Fibroblast of the aortic adventitia (primary cell): Measurements from ENCODE around the gene CGREF1. TPM values are rescaled to one million over a fixed set of nuclear protein-coding genes. Genes with fewer than 3 reads are reported as not detected.

Experiments used
- DNase-seq: peaks from one replicate; pipeline ENCODE4 v3.0.0-alpha.2; 2010; ENCODE audit warnings: low read depth
- H3K4me3 ChIP-seq: 2 replicates; pipeline ENCODE4 v1.5.1; 2011; ENCODE audit warnings: low read depth, mild to moderate bottlenecking, control low read depth, low read length, moderate library complexity
- CTCF ChIP-seq: IDR thresholded peaks from 2 replicates; pipeline ENCODE4 v1.5.1; 2011; ENCODE audit warnings: mild to moderate bottlenecking, low read length, control low read depth, inconsistent platforms; ENCODE audit not compliant: insufficient read depth
- total RNA-seq: library from RNA; depleted of rRNA; stranded (reverse); fragments of >200 nt; gene quantifications from 2 replicates; pipeline ENCODE4 v1.2.3, GENCODE V29; 2012; ENCODE audit warnings: low replicate concordance

Gene CGREF1
- total RNA-seq, 1 donor = 4.7 TPM

- TF ChIP-seq CTCF = no peak
- H3K4me3 ChIP-seq = no peak overlapping the region
- DNase-seq = no peak
Measured at GRCh38 chr2:27155069-27155520, 36.2 kb upstream of the CGREF1 start.

GRCh38 chr2:27154488-27154887, 35.6 kb upstream of the CGREF1 start:
- DNase-seq = no peak
- no peak for TF ChIP-seq CTCF

GRCh38 chr2:27152796-27153464, 34.0 kb upstream of the CGREF1 start:
- DNase-seq = peak; percentile 14
- no peak for TF ChIP-seq CTCF
- H3K4me3 ChIP-seq = no peak overlapping the region

More at GRCh38 chr2:27154488-27154887, 35.6 kb upstream of the CGREF1 start:
- H3K4me3 ChIP-seq = no peak overlapping the region

GRCh38 chr2:27152102-27152795, 33.3 kb upstream of the CGREF1 start:
- no peak overlapping the region for H3K4me3 ChIP-seq
- no peak for TF ChIP-seq CTCF
- no peak for DNase-seq

- TF ChIP-seq CTCF = no peak
- no peak for DNase-seq
- no peak overlapping the region for H3K4me3 ChIP-seq
Measured at GRCh38 chr2:27150639-27151230, 31.8 kb upstream of the CGREF1 start.

- H3K4me3 ChIP-seq = no peak overlapping the region
- TF ChIP-seq CTCF = no peak
- DNase-seq = no peak
Measured at GRCh38 chr2:27149570-27150405, 30.9 kb upstream of the CGREF1 start.
